Activated B cell treated with CpG ODN at 0.5 μM for 24 hours (primary cell): ENCODE results near the gene KCNK10. TPM values are rescaled to one million over a fixed set of nuclear protein-coding genes. Genes with fewer than 3 reads are reported as not detected.
A peak's percentile ranks its signal among the peaks of the same experiment; 100 is the strongest.

Experiments used
- ATAC-seq: fragments of 200-7000 bp; cut with Tn5 transposase; one replicate; pipeline ENCODE4 v1.10.0; 2021; ENCODE audit warnings: low read depth, mild to moderate bottlenecking, moderate library complexity
- CTCF ChIA-PET: fragments of 350-600 bp; sonication (Branson Sonifier 250); formaldehyde crosslinking; loops from one replicate; lab custom pipeline; 2021; ENCODE audit warnings: antibody characterized with exemption; lab: Charles Lee
- POLR2A ChIA-PET: fragments of 350-600 bp; sonication (Branson Sonifier 250); formaldehyde crosslinking; loops from one replicate; lab custom pipeline; 2021; ENCODE audit warnings: antibody characterized with exemption; lab: Charles Lee
- DNase-seq: peaks from one replicate; pipeline ENCODE4 v3.0.0; 2022
- H3K27ac Mint-ChIP-seq: one replicate; pipeline ENCODE4 v1.8.0; 2020; ENCODE audit warnings: mixed read lengths
- H3K27me3 Mint-ChIP-seq: one replicate; pipeline ENCODE4 v1.8.0; 2021; ENCODE audit warnings: mixed read lengths
- H3K36me3 Mint-ChIP-seq: one replicate; pipeline ENCODE4 v1.8.0; 2021; ENCODE audit warnings: low read depth, mixed read lengths
- H3K4me1 Mint-ChIP-seq: one replicate; pipeline ENCODE4 v1.8.0; 2021; ENCODE audit warnings: mixed read lengths
- H3K4me3 Mint-ChIP-seq: one replicate; pipeline ENCODE4 v1.8.0; 2020; ENCODE audit warnings: mild to moderate bottlenecking, mixed read lengths
- H3K9me3 Mint-ChIP-seq: one replicate; pipeline ENCODE4 v1.8.0; 2020; ENCODE audit warnings: mixed read lengths
- intact Hi-C: fragments of 100-400 bp; cut with micrococcal nuclease; formaldehyde crosslinking; loops from one replicate; pipeline ENCODE4 v1.15.1; 2024
- total RNA-seq: library from RNA; stranded (reverse); gene quantifications from 2 replicates; pipeline ENCODE4 v1.2.3, GENCODE V29; 2022
- TF ChIP-seq, protein P1 (sequence below): fragments of 200-600 bp; IDR thresholded peaks from one replicate; pipeline ENCODE4 v1.8.0; 2022; ENCODE audit warnings: antibody characterized with exemption, mild to moderate bottlenecking

KCNK10 gene
- total RNA-seq, 1 donor from 2014 or later = 0.13 TPM

DNA sequence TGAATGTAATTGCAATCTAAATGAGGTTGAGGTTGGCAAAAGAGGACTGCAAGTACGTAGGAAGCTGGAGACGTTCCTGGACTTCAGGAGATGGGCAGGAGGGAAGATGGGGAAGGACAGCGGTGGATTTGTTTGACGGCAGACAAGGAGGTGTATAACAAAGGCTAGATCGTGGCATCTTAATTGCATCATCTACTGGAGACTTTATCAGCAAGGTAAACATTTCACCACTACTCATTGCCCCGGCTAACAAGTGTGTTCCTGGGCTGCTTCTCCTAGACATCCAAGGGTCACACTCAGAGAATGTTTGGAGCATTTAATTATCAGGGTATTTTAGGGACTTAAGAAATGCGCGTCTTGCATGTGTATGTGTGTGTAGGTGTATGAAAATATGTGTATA is 128.5 kb downstream of the KCNK10 start:
- ChIA-PET CTCF (no interaction called here), POLR2A (interaction anchor here (2.0 kb wide), 1 partner anchor 13 kb away, joined by 5 read pairs; no protein-coding TSS in a partner anchor)
- Mint-ChIP-seq H3K9me3 (no peaks in the 10 kb centered on the region), H3K4me3 (no peak overlapping the region), H3K27me3 (peaks cover 17% of the 10 kb centered on the region), H3K27ac (no peak overlapping the region), H3K36me3 (no peaks in the 10 kb centered on the region), H3K4me1 (peaks cover 5% of the 10 kb centered on the region)
- TF ChIP-seq, protein P1, sequence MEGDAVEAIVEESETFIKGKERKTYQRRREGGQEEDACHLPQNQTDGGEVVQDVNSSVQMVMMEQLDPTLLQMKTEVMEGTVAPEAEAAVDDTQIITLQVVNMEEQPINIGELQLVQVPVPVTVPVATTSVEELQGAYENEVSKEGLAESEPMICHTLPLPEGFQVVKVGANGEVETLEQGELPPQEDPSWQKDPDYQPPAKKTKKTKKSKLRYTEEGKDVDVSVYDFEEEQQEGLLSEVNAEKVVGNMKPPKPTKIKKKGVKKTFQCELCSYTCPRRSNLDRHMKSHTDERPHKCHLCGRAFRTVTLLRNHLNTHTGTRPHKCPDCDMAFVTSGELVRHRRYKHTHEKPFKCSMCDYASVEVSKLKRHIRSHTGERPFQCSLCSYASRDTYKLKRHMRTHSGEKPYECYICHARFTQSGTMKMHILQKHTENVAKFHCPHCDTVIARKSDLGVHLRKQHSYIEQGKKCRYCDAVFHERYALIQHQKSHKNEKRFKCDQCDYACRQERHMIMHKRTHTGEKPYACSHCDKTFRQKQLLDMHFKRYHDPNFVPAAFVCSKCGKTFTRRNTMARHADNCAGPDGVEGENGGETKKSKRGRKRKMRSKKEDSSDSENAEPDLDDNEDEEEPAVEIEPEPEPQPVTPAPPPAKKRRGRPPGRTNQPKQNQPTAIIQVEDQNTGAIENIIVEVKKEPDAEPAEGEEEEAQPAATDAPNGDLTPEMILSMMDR = no peak
- DNase-seq (no peak), ATAC-seq (no peak)
- intact Hi-C loops = no loop called here

DNA sequence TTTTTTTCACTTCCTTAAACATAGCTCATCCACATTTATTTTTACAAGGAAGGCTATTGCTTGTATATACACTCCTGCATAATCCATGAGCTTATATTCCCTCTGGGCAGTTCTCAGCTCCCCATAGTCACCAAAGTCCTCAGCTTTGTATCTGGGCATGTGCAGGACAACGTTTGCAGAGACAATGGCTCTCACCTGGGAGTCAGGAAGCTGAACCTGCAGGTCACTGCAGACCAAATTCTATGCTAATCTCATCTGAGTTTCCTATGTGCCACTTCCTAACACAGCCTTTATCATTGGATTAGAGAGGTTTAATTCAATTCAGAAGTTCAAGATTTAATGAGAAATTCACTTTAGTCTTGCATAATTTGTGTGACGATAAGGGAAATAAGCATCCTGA is 131.5 kb downstream of the KCNK10 start:
- ChIA-PET CTCF (interaction anchor here (3.3 kb wide), 1 partner anchor 41 kb away, joined by 63 read pairs; no protein-coding TSS in a partner anchor), POLR2A (interaction anchor here (0.7 to 1.1 kb wide), 2 partner anchors 42 to 187 kb away, joined by 3 to 4 read pairs; partner anchors contain the start of gene GPR65)
- Mint-ChIP-seq H3K9me3 (no peaks in the 10 kb centered on the region), H3K27me3 (peaks cover 15% of the 10 kb centered on the region), H3K4me3 (no peak overlapping the region), H3K36me3 (no peaks in the 10 kb centered on the region), H3K4me1 (peaks cover 7% of the 10 kb centered on the region), H3K27ac (no peak overlapping the region)
- DNase-seq (no peak), ATAC-seq (no peak)
- intact Hi-C loops = no loop called here
- TF ChIP-seq, protein P1 = no peak

DNA sequence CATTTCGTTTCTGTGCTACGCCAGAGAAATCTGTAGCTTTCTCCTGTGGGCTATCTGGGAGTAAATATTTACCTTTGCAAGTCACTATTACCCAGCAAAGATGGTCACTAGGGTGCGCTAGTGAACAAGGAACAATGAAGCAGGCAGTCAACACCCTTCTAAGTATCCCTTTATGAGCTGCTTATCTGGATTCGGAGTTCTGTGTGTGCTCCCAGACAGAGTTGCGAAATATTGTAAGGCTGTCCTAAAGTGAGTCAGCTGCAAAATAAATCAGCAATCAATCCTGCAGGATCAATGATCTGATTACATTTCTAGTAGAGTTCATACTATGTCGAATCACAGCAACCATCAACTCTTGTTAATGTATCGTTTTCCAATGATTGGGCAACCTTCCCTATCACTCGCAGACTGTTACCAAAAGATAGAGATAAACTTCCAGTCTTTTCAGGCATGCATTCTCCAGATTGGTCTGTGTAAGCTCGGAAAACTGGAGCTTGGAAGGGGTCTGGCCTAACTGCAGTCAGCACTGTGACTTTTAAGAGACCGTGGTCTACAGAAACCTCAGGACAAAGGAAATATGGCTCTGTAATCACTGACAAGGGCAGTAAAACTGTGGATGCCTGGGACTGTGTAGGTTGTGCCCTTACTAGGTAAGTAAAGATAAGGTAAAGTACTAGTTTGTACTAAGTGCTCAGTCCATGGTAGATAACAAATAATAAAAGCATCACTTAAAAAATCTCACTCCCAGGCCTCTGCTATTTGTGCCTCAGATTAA is 133.5 kb downstream of the KCNK10 start:
- DNase-seq (no peak), ATAC-seq (peak; percentile 71)
- TF ChIP-seq, protein P1 = no peak
- H3K9me3 Mint-ChIP-seq = no peaks in the 10 kb centered on the region
- peaks cover 7% of the 10 kb centered on the region for H3K4me1 Mint-ChIP-seq
- H3K4me3 Mint-ChIP-seq = peak overlapping the region; percentile 56
- ChIA-PET CTCF (interaction anchor here (0.7 to 3.3 kb wide), 23 partner anchors 8 to 248 kb away, joined by 3 to 63 read pairs (median 4); no protein-coding TSS in a partner anchor), POLR2A (interaction anchor here (0.6 to 1.1 kb wide), 3 partner anchors 8 to 19 kb away, joined by 3 to 8 read pairs (median 3); no protein-coding TSS in a partner anchor)
- peaks cover 8% of the 10 kb centered on the region for H3K27me3 Mint-ChIP-seq
- no peaks in the 10 kb centered on the region for H3K36me3 Mint-ChIP-seq
- H3K27ac Mint-ChIP-seq = no peak overlapping the region
- intact Hi-C loops = loop anchor here (1.0 to 10.0 kb wide), 6 partner anchors 20 to 373 kb away; partner anchors contain the start of gene ZC3H14

DNA sequence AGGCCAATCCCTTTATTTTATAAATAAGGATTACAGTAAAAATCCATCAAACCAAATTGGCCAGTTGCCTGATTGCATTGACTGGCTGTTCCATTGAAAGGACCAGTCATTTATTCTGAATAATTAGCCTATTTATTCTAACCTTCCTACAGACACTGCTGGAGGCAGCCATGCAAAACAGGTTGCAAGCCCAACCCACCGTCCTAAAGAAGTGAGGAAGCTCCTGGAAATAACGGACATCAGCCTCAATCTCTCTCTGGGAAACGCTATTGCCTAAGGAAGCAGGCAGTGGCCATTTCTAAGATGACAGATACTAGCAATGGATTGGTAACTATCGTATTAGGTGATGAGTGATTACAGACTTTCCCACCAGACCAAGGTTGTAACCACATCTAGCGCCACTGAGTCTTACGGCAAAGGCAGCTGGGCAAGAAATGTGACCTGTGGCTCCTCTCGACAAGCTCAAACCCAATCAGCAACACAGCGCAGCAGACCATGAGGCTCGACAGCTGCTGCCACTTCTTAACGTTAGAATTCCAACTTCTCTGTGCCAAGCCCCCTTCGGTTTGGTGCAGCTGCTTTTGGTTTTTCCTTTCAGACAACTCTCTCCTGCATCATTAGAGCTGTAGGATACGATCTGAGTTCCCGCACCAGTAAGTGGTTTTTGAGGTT is 134.2 kb downstream of the KCNK10 start:
- POLR2A ChIA-PET = interaction anchor here (0.6 to 1.1 kb wide), 3 partner anchors 8 to 20 kb away, joined by 3 to 8 read pairs (median 3); no protein-coding TSS in a partner anchor
- DNase-seq (no peak), ATAC-seq (no peak)
- H3K27me3 Mint-ChIP-seq = peaks cover 8% of the 10 kb centered on the region
- H3K9me3 Mint-ChIP-seq = no peaks in the 10 kb centered on the region
- TF ChIP-seq, protein P1 = no peak
- no peak overlapping the region for H3K27ac Mint-ChIP-seq
- CTCF ChIA-PET = interaction anchor here (0.7 to 3.3 kb wide), 22 partner anchors 9 to 248 kb away, joined by 3 to 63 read pairs (median 4); no protein-coding TSS in a partner anchor
- H3K36me3 Mint-ChIP-seq = no peaks in the 10 kb centered on the region
- intact Hi-C loops = loop anchor here (1.0 to 10.0 kb wide), 6 partner anchors 20 to 373 kb away; partner anchors contain the start of gene ZC3H14
- peaks cover 7% of the 10 kb centered on the region for H3K4me1 Mint-ChIP-seq
- peak overlapping the region; percentile 56 for H3K4me3 Mint-ChIP-seq
